Karpas-422 (cell line): Measurements from ENCODE around the gene SPEF2. TPM values are rescaled to one million over a fixed set of nuclear protein-coding genes. Genes with fewer than 3 reads are reported as not detected.

Experiments
- DNase-seq: peaks from one replicate; pipeline ENCODE4 v3.0.0-alpha.2; 2015
- H2AFZ ChIP-seq: fragments of 200-600 bp; sonication (generic); 2 replicates; pipeline ENCODE4 v1.6.1; 2014; ENCODE audit warnings: antibody characterized with exemption, low read length, mixed read lengths
- H3K27ac ChIP-seq: fragments of 200-600 bp; sonication (generic); 2 replicates; pipeline ENCODE4 v1.5.1; 2014; ENCODE audit warnings: mild to moderate bottlenecking, low read length, moderate library complexity
- H3K27me3 ChIP-seq: fragments of 200-600 bp; sonication (generic); 2 replicates; pipeline ENCODE4 v1.6.1; 2014; ENCODE audit warnings: low read length, mixed read lengths
- H3K36me3 ChIP-seq: fragments of 200-600 bp; sonication (generic); 2 replicates; pipeline ENCODE4 v1.6.1; 2014; ENCODE audit warnings: low read length, mixed read lengths; ENCODE audit not compliant: insufficient read depth
- H3K4me1 ChIP-seq: fragments of 200-600 bp; sonication (generic); 2 replicates; pipeline ENCODE4 v1.6.1; 2014; ENCODE audit warnings: mild to moderate bottlenecking, low read length, mixed read lengths
- H3K4me2 ChIP-seq: fragments of 200-600 bp; sonication (generic); 2 replicates; pipeline ENCODE4 v1.6.1; 2014; ENCODE audit warnings: low read length, low read depth, mild to moderate bottlenecking; ENCODE audit not compliant: poor library complexity, severe bottlenecking
- H3K4me3 ChIP-seq: fragments of 200-600 bp; sonication (generic); 2 replicates; pipeline ENCODE4 v1.5.1; 2014; ENCODE audit warnings: mild to moderate bottlenecking, antibody characterized with exemption, low read length, mixed read lengths
- H3K79me2 ChIP-seq: fragments of 200-600 bp; sonication (generic); 2 replicates; pipeline ENCODE4 v1.6.1; 2014; ENCODE audit warnings: mild to moderate bottlenecking, low read length, mixed read lengths
- H3K9ac ChIP-seq: fragments of 200-600 bp; sonication (generic); 2 replicates; pipeline ENCODE4 v1.6.0; 2014; ENCODE audit warnings: low read length
- H3K9me2 ChIP-seq: fragments of 200-600 bp; sonication (generic), shearing (Covaris generic); replicated peaks from 2 replicates; pipeline ENCODE4 v1.6.0; 2014; ENCODE audit warnings: mild to moderate bottlenecking, low read length, moderate library complexity; ENCODE audit not compliant: insufficient read depth
- H3K9me3 ChIP-seq: fragments of 300-700, 200-600 bp; sonication (generic); 2 replicates; pipeline ENCODE4 v1.6.1; 2014; ENCODE audit warnings: low read length, mixed read lengths
- H4K20me1 ChIP-seq: fragments of 200-600 bp; sonication (generic); 2 replicates; pipeline ENCODE4 v1.6.1; 2014; ENCODE audit warnings: mild to moderate bottlenecking, antibody characterized with exemption, low read length, low read depth; ENCODE audit not compliant: insufficient read depth
- total RNA-seq: library from RNA; depleted of rRNA; stranded (reverse); fragments of >200 nt; shearing (Covaris generic); gene quantifications from 2 replicates; pipeline ENCODE4 v1.2.3, GENCODE V29; 2014; ENCODE audit warnings: low replicate concordance

The SPEF2 gene
- total RNA-seq, 1 experiment from 2014 or later = not detected

- Histone ChIP-seq H3K9ac (no peak overlapping the region), H3K27ac (no peak overlapping the region), H3K9me2 (no peaks in the 10 kb centered on the region), H3K4me3 (no peak overlapping the region), H3K36me3 (no peaks in the 10 kb centered on the region), H3K4me1 (no peaks in the 10 kb centered on the region), H4K20me1 (no peaks in the 10 kb centered on the region), H3K4me2 (no peak overlapping the region), H3K9me3 (no peaks in the 10 kb centered on the region), H3K27me3 (no peaks in the 10 kb centered on the region), H3K79me2 (no peaks in the 10 kb centered on the region), H2AFZ (no peak overlapping the region)
- no peak for DNase-seq
These were observed 76.8 kb downstream of the SPEF2 start for GRCh38 chr5:35694481-35694880.

DNA sequence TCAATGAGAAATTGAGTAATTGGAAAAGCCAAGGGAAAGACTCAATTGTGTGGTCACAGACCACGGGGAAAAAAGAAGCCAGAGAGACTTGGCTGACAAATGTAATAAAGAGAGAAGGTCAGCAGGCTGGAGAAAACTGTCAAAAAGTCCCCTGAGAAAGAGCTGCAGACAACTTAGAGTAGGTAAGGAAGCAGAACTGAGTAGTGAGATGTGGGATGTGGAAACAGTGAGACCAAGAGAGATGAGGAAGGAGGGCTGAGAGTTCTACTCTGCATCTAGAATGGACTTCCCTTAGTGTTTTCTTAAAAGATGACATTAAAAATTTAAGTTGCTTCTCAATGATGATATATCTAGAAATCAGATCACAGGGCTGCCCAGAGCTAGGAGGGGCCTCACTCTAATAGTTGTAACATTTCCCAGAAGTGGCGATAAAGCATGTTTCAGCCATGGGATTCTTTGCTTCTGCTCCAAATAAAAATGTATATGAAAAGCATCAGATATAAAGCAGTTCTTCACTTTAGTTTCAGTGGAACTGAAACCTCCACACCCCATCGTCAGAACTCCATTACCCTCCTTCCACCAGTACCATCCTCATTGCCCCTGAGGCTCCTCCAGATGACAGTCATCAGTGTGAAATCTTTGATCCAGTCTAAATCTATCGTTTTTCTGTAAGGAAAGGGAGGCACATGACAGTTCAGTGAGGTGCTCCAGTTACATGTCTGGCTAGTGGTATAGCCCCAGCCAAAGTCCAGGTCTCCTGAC is 80.6 kb downstream of the SPEF2 start:
- Histone ChIP-seq H4K20me1 (no peaks in the 10 kb centered on the region), H3K9me3 (no peaks in the 10 kb centered on the region), H3K27ac (no peak overlapping the region), H3K4me1 (no peaks in the 10 kb centered on the region), H2AFZ (no peak overlapping the region; the same call in 1 of the 2 replicates), H3K9ac (no peak overlapping the region), H3K9me2 (no peaks in the 10 kb centered on the region), H3K4me2 (no peak overlapping the region), H3K79me2 (no peaks in the 10 kb centered on the region), H3K27me3 (no peaks in the 10 kb centered on the region), H3K36me3 (no peaks in the 10 kb centered on the region), H3K4me3 (no peak overlapping the region)
- no peak for DNase-seq

DNA sequence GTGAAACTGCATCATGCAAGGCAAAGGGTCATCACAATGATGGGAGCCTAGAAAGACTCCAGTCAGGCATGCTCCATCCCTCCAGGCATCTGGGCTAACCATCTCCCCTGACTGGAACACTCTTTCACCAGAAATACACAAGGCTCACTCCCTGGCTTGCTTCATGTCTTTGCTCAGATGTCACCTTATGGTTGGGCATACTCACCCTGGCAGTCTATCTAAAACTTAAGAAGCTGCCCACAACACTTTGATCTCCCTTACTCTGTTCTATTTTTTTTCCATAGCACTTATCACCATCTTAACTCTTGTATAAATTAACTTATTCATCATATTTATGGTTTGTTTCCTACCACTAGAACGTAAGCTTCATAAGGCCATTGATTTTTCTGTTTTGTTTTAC is 90.0 kb downstream of the SPEF2 start:
- H3K9ac ChIP-seq = no peak overlapping the region
- H3K9me2 ChIP-seq = no peaks in the 10 kb centered on the region
- no peak overlapping the region for H3K27ac ChIP-seq
- no peaks in the 10 kb centered on the region for H3K36me3 ChIP-seq
- no peak overlapping the region for H3K4me2 ChIP-seq
- DNase-seq = no peak
- H3K9me3 ChIP-seq = no peaks in the 10 kb centered on the region
- no peaks in the 10 kb centered on the region for H3K79me2 ChIP-seq
- no peaks in the 10 kb centered on the region for H4K20me1 ChIP-seq
- H3K27me3 ChIP-seq = no peaks in the 10 kb centered on the region
- no peaks in the 10 kb centered on the region for H3K4me1 ChIP-seq
- no peak overlapping the region for H3K4me3 ChIP-seq
- no peak overlapping the region for H2AFZ ChIP-seq

GRCh38 chr5:35709688-35710087 is 92.0 kb downstream of the SPEF2 start:
- Histone ChIP-seq H3K9me3 (no peaks in the 10 kb centered on the region), H3K4me1 (no peaks in the 10 kb centered on the region), H3K27me3 (no peaks in the 10 kb centered on the region), H3K9me2 (0 out of 2 replicates have a peak, but pooled peaks cover 3% of the 10 kb centered on the region), H3K27ac (no peak overlapping the region), H3K36me3 (no peaks in the 10 kb centered on the region), H3K9ac (no peak overlapping the region), H3K4me2 (no peak overlapping the region), H3K4me3 (no peak overlapping the region), H4K20me1 (no peaks in the 10 kb centered on the region), H3K79me2 (no peaks in the 10 kb centered on the region), H2AFZ (no peak overlapping the region)
- no peak for DNase-seq

DNA sequence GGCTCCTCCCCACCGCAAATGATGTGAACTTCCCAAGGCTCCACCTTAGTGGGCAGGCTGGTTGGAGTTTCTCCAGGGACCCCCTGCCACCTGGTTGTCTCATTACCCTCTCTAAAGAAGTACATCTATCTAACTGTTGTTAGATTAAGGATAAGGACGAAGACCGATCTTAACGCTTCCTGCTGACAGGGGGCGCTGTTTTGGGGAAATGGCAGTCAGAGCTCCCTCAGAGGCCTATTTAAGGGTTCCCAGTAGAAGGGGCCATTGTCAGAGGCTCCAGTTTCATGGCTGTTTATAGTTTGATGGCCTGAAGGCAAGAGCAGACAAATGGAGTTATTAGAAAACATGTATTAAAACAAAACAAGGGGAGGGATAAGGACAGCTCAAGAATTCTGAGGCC is 100.1 kb downstream of the SPEF2 start:
- Histone ChIP-seq H3K4me1 (no peaks in the 10 kb centered on the region), H3K4me2 (no peak overlapping the region), H3K9me3 (no peaks in the 10 kb centered on the region), H3K4me3 (no peak overlapping the region), H3K9me2 (0 out of 2 replicates have a peak, but pooled peaks cover 3% of the 10 kb centered on the region), H3K27ac (no peak overlapping the region), H3K9ac (no peak overlapping the region), H3K27me3 (no peaks in the 10 kb centered on the region), H3K79me2 (no peaks in the 10 kb centered on the region), H4K20me1 (no peaks in the 10 kb centered on the region), H3K36me3 (no peaks in the 10 kb centered on the region), H2AFZ (no peak overlapping the region)
- DNase-seq = no peak

DNA sequence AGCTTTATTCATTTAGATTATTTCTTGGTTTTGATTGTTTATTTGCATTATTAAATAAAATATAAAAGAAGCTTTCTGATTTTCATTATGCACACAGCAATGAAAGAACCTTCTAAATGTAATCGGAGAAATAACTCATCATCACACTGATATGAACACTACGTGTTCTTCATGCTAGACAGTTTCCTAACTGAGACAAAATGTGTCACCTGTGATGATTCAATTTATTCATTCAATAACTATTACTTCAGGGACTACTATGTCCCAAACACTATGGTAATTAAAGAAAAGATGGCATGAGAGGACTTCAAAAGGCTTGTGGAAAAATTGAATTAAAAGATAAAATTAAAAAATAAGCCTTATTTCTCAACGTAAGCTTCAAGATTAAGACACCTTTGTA is 118.1 kb downstream of the SPEF2 start:
- Histone ChIP-seq H3K4me3 (no peak overlapping the region), H3K9me2 (no peaks in the 10 kb centered on the region), H3K4me2 (no peak overlapping the region), H3K27ac (no peak overlapping the region), H3K9me3 (no peaks in the 10 kb centered on the region), H2AFZ (no peak overlapping the region), H3K9ac (no peak overlapping the region), H3K79me2 (no peaks in the 10 kb centered on the region), H3K36me3 (no peaks in the 10 kb centered on the region), H4K20me1 (no peaks in the 10 kb centered on the region), H3K4me1 (no peaks in the 10 kb centered on the region), H3K27me3 (no peaks in the 10 kb centered on the region)
- DNase-seq = no peak

DNA sequence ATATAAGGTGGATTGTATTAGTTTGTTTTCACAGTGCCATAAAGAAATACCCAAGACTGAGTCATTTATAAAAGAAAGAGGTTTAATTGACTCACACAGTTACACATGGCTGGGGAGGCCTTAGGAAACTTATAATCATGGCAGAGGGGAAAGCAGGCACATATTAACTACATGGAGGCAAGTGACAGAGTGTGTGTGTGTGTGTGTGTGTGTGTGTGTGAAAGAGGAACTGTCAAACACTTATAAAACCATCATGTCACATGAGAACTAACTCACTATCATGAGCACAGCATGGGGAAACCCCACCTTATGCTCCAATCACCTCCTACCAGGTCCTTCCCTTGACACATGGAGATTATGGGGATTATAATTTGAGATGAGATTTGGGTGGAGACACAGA is 118.6 kb downstream of the SPEF2 start:
- no peaks in the 10 kb centered on the region for H3K9me2 ChIP-seq
- H3K4me3 ChIP-seq = no peak overlapping the region
- no peaks in the 10 kb centered on the region for H3K27me3 ChIP-seq
- no peaks in the 10 kb centered on the region for H4K20me1 ChIP-seq
- no peaks in the 10 kb centered on the region for H3K4me1 ChIP-seq
- no peaks in the 10 kb centered on the region for H3K9me3 ChIP-seq
- H3K36me3 ChIP-seq = no peaks in the 10 kb centered on the region
- no peak overlapping the region for H3K9ac ChIP-seq
- H3K27ac ChIP-seq = no peak overlapping the region
- no peak overlapping the region for H2AFZ ChIP-seq
- peak; percentile 42 for DNase-seq
- H3K4me2 ChIP-seq = no peak overlapping the region
- no peaks in the 10 kb centered on the region for H3K79me2 ChIP-seq

DNA sequence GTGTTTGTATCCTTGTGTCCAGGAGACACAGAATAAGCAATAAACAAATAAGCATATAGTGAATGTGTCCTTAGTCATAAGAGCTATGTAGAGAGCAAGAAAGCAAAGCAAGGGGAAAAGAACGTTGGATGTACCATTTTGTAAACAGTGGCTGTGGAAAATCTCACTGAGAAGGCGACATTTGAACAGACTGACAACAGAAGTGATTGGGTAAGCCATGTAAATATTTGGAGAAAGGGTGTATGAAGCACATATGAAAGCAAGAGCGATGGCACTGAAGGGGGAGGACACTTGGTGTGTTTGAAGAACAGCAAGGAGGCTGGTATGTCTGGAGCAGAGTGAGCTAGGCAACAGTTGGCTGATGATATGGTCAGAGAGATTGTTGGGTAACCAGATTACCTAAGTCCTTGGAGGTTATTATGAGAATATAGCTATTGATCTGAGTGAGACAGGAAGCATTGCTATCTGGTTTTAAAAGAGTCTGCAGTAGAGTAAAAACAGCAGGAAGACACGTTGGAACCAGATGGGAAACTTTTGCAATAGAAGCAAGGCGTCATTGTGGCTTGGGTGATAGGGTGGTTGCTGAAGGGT is 123.6 kb downstream of the SPEF2 start:
- no peaks in the 10 kb centered on the region for H3K79me2 ChIP-seq
- H3K27ac ChIP-seq = no peak overlapping the region
- no peak overlapping the region for H2AFZ ChIP-seq
- H3K27me3 ChIP-seq = no peaks in the 10 kb centered on the region
- H3K4me1 ChIP-seq = no peaks in the 10 kb centered on the region
- H3K4me3 ChIP-seq = no peak overlapping the region
- no peak overlapping the region for H3K4me2 ChIP-seq
- H3K9me2 ChIP-seq = peaks cover 4% of the 10 kb centered on the region; the same call in 1 of the 2 replicates
- H3K9ac ChIP-seq = no peak overlapping the region
- no peaks in the 10 kb centered on the region for H4K20me1 ChIP-seq
- no peak for DNase-seq
- no peaks in the 10 kb centered on the region for H3K36me3 ChIP-seq
- H3K9me3 ChIP-seq = no peaks in the 10 kb centered on the region
